HS-5 (cell line): Measurements from ENCODE around the gene SLC5A1.

Source experiments
- DNase-seq: peaks from one replicate; pipeline ENCODE4 v3.0.0-alpha.2; 2012; ENCODE audit warnings: low read depth

The SLC5A1 gene

DNA sequence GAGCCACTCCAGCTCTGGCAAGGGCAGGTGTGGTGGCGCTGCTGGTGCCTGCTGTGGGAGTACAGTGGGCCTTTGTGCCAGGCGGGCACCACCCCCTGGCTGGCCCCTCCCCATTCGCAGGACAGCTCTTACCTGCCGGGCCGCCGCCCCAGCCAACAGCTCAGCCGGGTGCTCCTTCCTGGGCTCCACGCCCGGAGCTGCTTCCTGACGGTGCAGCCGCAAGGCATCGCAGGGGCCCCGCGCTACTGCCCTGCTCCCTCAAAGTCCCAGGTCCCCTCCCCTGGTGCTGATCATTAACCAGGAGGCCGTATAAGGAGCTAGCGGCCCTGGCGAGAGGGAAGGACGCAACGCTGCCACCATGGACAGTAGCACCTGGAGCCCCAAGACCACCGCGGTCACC, at the start of gene SLC5A1:
Gene SLC5A1, plus strand, starts transcription at position 338 of the 400 bp plus-strand sequence. Its CDS starts 21 bp downstream, at position 359.
- no peak for DNase-seq

DNA sequence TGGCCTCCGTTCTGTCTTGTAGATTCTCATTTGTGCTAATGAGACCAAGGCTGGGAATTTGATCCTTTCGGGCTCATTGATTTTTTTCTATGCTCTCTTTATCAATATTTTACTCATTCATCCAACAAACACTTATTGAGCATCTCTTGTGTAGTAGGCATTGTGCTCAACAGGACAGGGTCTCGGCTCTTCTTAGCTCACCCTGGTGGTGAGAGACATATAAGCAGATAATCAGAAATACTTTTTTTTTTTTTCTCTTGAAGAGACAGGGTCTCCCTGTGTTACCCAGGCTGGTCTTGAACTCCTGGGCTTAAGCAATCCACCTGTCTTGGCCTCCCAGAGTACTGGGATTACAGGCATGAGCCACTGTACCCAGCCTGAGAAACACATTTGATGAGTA, 48.0 kb upstream of the SLC5A1 start:
- DNase-seq: no peak

DNA sequence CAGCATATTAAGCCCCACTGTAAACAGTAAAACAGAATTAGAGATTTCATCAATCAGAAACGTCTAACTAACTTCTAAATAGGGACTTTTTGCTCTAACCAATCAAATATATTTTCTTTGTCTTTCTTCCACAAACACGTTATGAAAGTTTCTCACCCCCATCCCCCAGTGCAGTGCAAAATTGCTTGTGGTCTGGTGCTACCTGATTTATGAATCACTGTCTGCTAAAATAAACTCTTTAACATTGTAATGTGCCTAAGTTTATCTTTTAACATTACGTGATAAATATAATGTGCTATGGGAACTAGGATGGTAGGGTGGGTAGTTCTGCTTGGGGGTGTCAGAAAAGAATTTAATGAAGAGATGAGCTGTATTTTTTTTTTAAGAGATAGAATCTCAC, 47.3 kb upstream of the SLC5A1 start:
- no peak for DNase-seq

DNA sequence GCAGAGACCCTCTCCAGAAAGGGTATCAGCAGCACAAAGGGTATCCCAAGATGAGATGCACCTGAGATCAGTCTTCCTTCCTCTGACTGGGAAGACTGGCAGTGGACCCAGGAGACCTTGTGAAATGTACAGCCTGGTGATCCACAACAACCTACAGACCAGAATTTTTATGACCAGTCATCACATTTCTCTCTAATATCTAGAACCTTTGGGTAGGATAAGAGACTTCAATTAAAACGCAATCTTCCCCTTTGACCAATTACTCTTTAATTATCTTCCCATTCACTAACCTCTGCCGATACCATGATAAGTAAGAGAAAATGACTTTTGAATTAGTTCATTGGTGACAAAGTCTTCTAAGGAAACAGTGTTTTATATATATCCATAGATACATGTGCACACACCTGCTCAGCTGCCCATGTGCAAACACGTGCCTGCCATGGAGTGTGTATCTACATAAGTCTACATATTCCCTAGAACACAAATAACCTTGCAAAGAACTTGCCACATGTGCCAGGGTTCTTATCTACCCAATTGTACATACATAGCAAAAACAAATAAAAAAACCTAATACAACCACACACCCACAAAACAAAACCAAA, 44.2 kb upstream of the SLC5A1 start:
- no peak for DNase-seq

DNA sequence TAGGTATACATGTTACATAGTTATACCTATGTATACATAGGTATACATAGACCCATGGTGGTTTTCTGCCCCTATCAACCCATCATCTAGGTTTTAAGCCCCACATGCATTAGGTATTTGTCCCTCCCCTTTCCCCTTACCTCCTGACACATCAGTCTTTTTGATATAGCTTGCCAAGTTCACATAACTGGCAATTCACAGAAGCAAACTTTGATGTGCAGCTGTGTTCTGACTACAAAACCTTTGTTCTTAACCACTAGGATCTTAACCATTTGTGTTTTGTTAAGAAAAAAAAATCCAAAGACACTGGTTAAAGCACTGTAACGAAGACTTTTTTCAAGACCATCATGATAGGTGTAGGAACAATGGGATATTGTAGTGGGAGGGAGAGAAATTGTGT, 42.9 kb upstream of the SLC5A1 start:
- DNase-seq: no peak

DNA sequence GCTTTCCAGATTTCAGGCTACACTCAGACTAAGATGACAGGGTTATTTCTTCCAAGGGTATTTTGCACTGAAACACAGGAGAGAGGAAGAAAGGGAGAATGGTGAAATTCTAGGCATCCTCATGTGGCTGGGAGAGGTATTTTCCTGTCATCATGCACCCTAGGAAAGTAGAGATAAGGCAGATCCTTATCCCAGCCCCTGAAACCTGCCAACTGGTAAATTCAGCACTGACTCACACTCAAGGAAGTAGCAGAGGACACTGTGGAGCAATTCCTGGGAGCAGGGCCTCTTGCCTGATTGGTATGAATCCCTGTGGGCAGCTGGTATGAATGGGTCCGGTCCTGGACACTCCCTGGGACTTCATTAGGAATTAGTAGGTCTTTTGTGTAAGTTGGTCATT, 37.6 kb upstream of the SLC5A1 start:
- peak; percentile 34 for DNase-seq

DNA sequence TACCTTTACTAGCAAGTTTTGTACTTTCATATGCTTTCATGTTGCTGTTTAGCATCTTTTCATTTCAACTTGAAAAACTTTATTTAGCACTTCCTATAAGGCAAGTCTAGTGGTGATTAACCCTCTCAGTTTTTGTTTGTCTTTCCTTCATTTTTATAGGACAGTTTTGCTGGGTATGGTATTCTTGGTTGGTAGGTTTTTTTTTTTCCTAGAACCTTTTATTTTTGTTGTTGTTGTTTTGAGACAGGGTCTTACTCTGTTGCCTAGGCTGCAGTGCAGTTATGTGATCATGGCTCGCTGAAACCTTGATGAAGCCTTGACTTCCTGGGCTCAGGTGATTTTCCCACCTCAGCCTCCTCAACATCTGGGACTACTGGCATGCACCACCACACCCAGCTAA, 29.9 kb upstream of the SLC5A1 start:
- no peak for DNase-seq

DNA sequence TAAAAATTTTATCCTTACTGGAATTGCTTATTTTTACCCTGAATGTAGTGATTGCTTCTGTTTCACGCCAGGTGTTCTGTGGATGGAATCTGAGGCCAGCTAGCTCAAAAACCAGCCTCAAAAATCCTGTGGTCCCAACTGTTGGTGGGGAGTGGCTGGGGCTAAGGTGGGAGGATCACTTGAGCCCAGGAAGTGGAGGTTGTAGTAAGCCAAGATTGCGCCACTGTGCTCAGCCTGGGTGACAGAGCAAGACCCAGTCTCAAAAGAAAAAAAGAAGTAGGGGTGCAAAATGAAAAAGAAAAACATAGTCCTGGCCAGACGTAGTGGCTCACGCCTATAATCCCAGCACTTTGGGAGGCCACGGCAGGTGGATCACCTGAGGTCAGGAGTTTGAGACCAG, 27.0 kb upstream of the SLC5A1 start:
- DNase-seq: no peak

DNA sequence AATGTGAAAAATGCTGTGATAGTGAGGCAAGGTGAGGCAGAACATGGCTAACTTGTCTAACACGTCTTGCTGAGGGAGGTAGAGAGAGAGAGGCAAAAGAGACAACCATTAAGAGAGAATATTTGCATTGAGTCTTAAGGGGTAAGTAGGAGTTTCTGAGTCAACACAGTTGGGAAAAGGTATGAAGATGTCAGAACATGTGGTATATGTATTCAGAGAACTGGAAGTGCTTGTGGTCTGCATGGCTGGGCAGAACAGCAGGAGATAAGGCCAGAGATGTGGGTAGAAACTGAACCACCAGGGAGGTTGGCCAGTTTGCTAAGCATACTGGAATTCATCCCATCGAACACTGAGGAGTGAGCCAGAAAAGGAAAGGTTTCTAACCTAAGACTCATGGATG, 25.0 kb upstream of the SLC5A1 start:
- DNase-seq: no peak

DNA sequence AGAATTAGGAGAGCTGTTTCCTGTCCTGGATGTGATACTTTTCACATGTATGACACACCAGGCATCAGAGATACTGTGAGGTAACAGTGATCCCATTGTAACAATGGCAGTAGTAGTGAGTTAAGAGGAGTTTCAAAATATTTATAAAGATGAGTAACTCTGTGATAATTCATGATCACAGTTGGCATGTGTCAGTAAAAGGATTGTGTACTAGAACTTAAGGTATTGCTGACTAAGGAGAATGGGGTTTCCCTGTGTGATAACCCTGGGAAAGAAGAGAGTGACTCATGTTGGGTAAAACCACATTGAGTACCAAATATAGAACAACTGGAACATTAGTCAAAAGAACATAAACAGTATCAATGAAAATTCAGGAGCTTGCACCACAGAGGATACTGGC, 22.9 kb upstream of the SLC5A1 start:
- peak; percentile 95 for DNase-seq

DNA sequence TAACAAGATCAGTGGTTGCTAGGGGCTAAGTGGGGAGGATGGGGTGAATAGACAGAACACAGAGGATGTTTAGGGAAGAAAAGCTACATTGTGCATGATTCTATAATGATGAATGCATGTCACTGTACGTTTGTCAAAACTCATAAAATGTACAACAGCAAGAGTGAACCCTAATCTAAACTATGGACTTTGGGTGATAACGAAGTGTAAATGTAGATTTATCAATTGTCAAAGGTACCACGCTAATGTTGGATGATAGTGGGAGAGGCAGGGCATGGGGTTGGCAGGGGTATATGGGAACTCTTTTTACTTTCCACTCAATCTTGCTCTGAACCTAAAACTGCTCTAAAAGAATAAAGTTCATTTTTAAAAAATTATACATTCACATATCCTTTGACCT, 21.3 kb upstream of the SLC5A1 start:
- no peak for DNase-seq

DNA sequence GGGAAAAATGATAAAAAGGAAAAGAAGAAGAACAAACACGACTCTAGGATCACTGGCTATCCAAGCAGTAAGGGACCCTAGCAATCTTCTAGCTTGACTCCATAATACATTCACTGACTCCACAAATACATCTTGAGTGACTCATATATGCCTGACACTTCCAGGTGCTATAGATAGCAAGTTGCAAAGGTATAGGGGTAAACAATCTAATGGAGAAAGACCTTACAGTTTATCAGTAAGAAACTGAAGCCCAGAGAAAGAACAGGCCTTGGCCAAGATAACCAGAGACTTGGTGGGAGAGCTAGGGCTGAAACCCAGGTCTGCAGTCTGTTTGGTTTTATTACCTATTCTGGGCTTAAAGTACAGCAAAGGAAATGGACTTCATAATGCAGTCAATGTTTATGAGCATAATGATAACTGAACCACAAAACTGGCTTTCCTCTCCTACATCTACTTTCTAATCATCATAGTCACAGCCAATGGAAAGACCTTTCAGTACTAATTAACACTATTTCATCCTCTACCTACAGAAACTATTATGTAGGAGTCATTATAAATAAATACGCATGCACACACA, 19.7 kb upstream of the SLC5A1 start:
- DNase-seq: no peak

DNA sequence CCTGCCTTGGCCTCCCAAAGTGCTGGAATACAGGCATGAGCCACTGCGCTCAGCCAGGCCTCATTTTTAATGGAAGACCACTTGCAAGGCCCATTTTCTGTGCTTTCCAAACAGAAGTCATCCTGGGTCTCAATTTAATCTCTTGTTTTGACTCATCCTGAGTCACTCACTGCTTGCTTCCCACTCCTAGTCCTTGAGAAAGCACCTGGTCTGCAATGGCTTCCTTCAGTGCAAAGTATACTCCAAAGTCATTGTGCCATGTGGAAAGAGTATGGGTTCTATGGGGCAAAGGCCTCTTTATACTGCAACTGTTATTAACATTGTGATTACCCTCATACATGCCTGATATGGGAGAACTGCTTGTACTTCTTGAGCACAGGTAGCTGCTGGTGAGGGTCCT, 18.3 kb upstream of the SLC5A1 start:
- DNase-seq: no peak

DNA sequence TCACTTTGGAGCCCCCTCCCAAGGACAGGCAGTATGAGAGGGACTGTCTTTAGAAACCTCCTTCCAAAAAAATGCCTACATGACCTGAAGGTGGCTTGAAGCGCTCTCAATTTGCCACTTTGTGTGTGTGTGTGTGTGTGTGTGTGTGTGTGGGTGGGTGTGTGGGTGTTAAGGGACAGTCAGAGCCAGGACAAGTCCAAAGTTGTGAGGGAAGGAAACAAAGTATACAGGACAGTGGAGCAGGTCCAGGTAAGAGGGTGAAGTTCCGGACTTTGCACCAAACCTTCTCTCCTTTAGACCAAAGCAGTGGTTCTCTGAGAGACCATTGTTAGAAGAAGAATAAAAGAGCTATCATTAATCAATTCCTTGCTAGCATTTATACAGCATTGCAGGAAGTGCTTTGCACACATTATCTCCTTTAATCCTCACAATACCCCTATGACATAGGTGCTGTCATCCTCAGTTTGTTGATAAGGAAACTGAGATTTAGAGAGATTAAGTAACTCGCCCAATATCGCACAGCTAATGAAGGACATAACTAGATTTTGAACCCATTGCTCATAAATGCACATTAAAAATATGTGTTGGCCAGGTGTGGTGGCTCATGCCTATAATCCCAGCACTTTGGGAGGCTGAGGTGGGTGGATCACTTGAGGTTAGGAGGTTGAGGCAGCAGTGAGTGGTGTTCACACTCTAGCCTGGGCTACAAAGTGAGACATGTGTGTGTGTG, 12.4 kb upstream of the SLC5A1 start:
- no peak for DNase-seq

DNA sequence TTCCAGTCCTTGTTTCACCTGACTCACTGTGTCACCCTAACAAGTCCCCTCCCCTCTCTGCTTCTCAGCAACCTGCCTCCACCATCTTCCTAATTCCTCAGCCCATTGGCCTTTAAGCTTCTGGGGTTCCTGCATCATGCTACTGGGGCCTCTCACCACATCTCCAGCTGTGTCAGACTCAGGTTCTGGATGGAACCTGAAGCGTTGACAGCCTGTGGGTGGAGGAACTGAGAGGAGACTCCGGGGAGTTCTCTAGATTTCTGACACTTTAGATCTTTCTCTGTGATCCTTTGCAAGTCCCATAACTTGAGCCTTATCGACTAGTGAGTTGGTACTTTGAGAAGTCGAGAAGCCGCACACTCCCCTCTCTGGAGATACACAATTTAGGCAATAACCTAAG, 11.6 kb upstream of the SLC5A1 start:
- no peak for DNase-seq

DNA sequence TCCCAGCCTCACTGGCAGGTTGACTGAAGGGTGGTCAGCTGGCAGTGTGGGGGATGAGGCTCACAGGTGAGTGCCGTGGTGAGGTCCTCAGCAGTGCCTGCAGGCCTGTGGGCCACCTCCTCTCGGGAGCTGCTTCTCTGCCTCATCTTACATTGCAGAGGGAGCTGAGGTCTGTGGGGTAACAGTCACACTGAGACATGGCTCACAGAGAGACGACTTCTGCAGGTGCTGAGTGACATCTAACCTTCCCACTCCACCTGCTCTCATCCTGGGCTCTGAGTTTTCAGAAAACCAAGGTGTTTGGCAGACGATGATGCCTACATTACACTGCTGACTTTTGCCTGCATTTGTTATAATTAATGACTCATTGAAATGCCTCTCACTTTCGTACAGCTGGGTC, 8.8 kb upstream of the SLC5A1 start:
- DNase-seq: no peak

DNA sequence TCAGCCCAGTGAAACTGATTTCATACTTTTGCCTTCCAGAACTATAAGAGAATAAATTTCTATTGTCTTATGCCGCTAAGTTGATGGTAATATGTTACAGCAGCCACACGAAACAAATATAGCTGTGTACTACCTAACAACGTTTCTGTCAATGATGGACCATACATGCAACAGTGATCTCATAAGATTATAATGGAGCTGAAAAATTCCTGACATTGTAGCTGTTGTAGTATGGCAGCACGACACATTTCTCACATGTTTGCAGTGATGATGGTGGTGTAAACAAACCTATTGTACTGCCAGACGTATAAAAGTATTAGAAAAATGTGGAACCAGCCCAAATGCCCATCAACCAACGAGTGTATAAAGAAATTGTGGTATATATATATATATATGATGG, 5.8 kb upstream of the SLC5A1 start:
- DNase-seq: no peak

DNA sequence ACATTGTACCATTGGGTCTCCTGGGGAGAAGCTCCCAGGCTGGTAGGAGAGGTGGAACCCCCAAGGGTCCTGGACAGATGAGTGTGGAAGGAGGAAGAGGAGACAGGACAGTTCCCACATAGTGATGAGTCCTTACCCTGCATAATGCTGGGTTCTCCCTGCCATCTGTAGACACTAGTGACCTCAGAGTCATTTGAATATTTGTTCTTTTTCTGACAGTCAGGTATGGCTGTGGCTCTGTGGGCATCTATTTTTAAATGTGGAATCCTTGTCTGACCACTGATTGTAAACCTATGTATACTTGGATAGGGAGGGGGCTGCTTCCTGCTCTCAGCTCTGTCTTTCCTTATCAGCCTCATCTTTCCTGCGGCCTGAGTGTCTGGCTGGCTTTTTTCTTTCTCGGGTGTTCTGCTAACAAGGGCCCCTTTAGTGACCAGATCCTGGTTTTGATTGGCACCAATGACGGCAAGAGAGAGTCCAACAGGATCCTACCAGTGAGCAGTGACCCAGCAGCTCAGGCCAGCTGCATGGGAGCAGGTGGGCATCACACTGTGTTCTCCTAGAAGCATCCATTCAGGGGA, 2.6 kb upstream of the SLC5A1 start:
- DNase-seq: no peak

DNA sequence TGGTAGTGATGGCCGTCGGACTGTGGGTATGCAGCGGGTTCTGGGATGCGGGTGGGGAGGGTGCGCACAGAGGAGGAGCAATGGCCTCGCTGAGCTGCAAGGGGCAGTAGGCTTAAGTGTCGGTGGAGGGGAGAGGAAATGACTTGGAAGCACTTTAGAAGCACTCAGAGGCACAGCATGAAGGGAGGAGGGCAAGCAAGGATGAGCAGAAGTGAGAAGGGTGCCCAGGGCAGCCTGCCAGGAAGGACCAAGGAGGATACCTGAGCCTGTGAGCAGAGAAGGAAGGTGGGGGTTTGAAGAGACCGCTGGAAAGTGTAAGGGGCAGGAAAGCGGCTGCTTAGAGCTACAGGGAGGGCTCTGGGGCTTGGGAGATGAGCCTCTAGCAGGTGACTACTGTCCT, 330 bp downstream of the SLC5A1 start:
- no peak for DNase-seq

DNA sequence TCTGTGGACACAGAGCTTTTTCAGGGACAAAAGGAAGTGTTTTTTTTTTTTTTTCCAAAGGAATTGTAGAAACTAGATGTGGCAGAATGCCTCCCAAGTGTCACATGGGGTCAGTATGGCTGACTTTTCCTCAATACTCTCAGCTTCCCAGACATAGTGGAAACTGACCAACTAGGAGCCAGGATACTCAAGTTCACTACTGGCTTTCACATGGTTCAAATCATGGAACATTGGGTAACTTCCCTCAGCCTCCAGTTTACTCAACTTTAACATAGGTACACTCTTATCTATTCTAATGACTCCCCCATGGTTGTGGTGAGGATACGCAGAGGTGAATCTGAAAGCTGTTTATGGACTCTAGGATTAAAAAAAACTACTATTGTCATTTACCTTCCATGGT, 1.4 kb downstream of the SLC5A1 start:
- no peak for DNase-seq

DNA sequence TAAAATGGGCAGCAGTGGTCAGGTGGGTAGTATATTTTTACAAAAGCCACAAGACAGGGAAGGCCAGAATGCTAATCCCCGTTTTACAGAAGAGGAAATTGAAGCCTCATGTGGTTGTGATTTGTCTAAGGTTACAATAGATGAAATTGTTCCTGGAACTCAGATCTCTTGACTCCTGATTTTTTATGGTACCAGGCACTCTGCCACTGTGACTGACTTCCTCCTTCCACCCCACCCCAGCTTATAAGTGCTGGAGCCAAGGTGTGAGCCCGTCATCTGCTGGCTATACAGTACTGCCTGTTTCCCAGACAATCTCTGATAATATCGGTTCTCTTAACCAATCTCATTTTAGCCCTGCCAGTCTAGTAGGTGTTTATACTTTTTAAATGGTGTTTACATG, 1.9 kb downstream of the SLC5A1 start:
- no peak for DNase-seq

DNA sequence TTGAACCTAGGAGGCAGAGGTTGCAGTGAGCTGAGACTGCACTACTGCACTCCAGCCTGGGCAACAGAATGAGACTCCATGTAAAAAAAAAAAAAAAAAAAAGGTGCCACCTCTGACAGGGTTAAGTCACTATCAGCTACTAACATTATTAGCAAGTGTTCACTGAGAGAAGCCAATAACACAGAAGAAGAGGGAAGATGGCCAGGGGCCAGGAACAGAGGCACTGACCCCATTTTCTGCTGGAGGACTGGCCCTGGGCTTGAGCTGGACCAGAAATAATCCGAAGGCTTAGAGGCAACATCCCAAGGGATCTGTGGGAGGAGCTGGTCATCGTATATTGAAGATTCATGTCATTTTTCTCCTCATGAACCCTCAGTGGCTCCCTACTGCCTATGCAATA, 5.0 kb downstream of the SLC5A1 start:
- no peak for DNase-seq
